GM19238 (cell line): Measurements from ENCODE around the gene FBLN2.
A peak's percentile ranks its signal among the peaks of the same experiment; 100 is the strongest.

Experiments used
- DNase-seq: peaks from one replicate; pipeline ENCODE4 v3.0.0; 2011; ENCODE audit warnings: low spot score; ENCODE audit not compliant: insufficient read length

Gene FBLN2

DNA sequence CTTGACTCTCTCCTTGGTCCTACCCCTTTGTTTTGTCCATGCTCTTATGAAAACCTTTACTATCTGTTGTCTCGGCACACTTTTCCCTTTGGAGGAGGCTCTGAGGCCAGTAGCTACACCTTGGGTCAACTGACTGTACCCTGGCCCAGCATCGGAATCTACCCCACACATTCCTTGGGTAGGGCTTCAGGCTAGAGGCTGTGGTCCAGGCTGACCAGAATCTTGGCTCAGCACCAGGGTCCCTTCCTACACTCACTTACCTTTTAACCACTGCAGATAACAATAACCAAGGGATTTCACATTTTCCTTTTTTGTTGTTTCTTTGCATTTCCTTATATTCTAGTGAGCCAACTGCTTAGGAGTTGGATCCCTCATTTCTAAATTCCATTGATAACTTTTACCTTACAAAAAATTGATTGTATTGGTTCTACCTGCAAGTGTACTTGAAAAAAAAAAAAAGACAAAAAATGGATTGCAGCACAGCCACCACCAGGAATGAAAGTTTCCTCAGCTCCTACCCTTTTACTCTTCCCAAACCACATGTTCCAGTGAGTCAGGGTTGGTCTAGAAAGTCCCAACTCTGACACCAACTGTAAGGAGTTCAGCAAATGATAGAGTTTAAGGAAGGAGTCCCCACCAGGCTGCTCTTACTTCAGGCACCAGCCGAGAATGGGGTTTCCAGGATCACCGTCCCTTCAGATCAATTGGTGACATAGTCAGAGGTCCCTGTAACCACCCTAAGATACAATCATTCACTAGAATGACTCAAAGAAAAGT is 95.6 kb downstream of the FBLN2 start:
- DNase-seq, result no peak

DNA sequence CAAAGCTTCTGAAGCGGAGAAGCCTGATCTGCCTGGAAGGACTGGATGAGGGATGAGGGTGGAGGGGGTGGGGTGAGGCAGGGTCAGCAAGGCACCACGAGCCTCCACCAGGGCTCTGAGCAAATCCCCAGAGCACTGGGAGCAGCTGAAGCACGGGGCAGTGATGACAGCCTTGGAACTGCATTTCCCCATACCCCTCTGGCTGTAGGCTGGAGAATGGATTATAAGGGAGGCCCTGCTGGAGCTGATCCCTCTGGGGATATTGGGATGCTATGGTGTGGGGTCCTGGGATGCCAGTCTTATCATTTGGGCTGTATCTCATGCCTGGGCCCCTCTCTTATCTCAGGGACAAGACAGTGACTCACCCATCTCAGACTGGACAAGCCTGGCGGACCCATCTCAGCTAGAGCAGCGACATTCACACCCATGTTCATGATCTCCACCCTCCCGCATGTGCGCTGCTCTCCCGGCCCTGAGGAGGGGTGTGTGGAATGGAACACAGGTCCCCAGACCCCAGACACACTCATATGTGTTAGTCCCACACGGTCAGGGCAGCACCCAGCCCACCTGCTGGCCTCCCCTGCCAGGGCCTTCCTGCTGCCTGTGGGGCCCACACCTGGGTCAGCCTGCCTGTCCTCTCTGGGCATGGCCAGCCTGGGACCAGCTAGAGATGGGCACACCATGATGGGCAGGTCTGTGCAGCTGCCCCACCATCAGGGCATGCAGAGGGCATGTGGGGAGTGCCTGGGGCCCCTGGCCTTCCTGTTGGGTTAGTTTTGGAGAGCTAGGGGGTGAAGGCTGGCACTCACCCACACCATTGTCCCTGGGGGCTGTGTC is 97.1 kb downstream of the FBLN2 start:
- no peak for DNase-seq

DNA sequence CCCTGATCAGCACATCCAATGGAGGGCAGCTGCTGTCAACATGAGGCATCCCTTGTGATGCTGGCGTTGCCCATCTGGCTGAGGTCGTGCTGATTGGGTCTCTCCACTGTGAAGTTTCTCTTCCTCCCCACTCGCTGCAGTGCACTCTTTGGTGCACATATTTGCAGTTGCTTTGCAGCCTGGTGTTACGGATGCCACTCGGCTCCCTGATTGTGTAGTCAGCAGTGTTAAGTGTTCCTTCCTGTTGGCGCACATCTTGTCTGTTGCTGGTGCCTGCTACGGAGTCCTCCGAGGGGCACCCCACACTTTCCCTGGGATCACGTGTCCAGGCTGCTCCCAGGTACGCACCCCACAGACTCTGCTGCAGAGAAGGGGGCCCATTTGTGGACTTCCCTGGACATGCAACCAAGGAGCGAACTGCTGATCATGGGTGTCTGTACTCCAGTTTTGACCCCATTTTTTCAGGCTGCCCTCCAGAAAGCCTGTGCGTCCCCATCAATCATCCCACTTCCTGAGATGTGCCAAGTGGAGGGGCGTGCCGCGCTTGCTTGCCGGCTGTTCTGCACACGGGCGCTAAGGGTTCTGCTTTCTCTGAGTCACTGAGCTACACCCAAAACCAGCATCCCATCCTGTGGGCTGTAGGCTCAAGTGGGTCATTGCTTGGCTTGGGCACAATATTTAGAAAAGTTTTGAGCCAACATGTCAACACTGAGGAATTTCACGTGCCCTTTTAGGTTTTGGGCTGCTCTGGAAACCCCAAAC is 98.6 kb downstream of the FBLN2 start:
- DNase-seq, result no peak

DNA sequence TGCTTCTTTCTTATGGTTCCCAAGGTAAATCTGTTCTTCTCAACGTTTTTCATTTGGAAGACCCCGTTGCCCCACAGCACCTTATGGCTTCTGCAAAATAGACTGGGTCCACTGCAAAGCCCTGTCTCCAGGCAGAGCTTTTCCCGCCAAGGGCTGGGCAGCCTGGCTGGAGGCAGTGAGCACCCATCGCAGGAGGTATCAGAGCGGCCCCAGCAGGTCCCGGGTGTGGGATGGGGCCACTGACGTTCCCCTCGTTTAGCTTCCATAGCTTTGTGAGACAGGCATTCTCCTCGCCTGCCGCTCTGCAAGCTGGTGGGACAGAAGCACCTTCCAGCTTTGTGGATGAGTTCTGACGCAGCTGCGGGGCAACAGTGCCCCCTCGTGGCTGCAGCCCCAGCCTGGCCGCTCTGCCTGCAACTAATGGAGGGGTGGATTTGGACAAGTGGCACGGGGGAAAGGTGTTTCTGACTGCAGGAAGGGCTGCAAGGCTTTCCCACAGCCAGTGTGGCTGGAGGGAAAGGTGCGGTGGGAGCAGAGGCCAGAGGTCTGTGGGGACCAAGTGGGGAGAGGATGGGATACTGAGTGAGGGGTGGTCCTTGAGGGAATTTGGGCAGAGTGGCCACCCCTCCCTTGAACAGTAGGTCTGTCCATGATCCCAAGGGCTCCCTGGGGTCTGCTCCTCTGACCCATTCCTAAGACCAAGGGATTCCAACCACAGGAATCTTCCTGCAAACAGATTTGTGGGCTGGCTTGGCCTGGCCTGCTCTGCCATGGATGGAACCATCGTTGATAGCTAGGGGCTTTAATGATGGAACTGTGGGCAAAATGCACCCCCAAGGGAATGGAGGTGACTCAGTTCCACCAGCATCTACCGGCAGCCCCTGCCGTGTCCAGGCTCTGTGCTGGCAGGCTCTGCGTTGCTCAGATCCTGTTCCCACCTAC is 99.4 kb downstream of the FBLN2 start:
- DNase-seq, result peak; percentile 88

DNA sequence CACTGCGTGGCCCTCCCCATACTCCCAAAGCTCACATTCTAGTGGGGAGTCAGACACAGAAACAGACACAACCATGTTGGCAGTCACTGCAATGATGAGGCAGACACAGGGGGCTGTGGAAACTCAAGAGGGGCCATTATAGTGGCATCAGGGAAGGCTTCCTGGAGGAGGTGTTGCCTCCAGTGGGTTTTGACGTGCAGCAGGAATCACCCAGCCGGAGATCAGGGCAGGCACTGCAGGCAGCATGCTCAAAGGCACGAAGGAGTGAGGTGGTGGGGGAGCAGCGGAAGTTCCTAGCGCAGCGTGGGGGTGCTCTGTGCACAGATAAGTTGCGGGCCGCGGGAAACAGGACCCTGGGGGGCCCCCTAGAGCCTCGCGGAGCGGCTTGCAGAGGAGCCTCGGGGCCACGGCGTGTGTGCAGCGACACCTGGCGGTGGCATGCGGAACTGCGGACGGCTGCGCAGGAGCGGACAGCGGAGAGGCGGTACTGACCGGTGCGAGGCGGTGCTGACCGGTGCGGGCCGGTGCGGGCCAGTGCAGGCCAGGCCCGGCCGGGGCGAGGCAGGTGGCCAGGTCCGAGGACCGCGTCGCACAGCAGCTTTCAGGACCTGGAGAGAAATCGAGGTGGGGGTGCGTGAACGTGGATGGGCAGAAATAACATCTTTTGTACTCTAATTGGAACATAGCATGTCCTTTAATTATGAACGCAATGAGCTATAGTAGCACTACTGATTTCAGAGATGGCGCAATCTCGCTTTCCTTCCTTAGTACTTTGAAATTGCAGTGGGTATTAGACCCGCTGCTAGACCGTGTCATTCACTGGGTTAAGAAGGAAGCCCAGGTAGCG is 101.5 kb downstream of the FBLN2 start:
- peak; percentile 83 for DNase-seq

DNA sequence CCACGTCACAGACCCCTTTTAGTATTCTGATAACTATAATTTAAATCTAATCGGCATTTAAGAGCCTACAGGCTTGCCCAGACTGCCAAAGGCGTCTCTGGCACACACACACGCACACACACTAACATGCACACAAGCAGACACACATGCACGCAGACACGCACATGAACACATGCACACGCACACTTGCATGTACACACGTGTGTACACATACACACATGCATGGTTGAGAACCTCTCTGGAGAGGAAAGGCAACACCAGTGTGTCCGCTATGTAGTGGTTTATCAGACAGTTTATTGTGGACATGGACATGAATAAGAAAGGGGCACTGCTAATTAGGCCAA is 102.1 kb downstream of the FBLN2 start:
- no peak for DNase-seq

DNA sequence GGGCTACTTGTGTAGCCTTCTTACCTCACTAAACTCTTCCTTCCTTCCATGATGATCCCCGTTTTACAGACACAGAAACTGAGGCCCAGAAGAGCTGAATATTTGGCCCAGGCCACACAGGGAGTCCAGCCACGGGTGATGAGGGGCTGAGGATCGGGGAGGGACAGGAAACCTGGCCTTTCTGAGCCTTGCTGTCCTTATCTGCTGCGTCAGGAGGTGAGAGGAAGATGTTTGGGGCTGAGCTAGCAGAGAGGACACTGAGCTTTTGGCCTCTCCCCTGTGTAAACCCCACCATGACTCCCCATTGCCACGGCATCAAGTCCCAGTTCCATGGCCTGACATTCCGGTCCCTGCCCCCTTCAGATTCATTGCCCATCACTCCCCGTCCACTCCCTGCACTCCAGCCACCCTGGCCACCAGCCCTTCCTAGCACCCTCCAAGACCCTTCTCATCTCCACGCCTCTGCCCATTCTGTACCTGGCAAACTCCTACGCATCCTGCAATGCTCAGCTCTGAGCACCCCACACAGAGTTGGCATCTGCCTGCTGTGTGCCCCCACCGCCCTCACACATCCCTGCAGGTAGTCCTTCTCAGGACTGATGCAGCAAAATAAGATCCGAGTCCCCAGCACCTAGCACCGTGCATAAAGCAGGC is 103.0 kb downstream of the FBLN2 start:
- DNase-seq, result no peak

DNA sequence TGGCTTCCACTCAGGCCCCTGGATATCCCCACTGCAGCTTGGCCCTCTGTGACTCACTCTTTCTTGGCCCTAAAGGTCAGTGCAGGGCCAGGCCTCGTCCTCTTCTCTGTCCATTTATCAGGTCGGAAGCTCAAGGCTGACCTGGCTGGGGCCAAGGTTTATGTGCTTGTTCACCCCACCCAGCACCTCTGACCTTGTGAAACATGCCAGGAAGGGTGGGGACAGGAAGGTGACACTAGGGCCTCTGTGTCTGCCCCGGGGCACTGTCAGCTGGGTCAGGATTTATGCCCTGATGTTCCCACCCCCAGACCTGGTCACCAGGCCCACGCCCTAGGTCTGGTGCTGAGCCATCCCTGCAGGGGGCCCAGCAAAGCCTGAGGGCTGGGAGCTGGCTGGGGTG is 103.8 kb downstream of the FBLN2 start:
- DNase-seq, result no peak

DNA sequence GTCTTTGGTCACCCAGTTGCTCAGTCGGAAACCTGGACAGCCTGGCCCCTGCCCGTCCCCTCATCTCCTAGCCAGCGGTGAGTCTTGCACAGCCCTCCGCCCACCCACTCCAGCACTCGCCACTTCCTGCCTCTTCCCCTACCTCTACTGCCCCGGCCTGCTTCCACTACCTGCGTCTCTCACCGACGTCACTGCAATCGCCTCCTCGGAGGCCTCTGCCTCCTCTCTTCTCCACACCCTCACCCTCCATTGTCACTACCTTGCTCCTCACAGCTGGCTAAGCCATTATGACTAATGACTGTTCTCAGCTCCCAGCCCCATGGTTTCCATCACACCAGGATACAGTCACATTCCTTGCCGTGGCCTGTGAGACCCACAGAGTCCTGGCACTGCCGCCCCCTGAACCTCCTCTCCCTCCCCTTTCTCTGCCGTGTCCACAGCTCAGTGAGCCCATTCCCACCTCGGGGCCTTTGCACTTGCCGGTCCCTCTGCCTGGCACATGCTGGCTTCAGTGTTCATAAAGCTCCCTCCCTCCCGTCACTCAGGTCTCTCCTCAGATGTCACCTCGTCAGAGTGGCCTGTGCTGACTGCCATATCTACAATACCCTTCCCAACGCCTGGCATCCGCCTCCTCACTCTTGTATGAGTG is 104.8 kb downstream of the FBLN2 start:
- no peak for DNase-seq

DNA sequence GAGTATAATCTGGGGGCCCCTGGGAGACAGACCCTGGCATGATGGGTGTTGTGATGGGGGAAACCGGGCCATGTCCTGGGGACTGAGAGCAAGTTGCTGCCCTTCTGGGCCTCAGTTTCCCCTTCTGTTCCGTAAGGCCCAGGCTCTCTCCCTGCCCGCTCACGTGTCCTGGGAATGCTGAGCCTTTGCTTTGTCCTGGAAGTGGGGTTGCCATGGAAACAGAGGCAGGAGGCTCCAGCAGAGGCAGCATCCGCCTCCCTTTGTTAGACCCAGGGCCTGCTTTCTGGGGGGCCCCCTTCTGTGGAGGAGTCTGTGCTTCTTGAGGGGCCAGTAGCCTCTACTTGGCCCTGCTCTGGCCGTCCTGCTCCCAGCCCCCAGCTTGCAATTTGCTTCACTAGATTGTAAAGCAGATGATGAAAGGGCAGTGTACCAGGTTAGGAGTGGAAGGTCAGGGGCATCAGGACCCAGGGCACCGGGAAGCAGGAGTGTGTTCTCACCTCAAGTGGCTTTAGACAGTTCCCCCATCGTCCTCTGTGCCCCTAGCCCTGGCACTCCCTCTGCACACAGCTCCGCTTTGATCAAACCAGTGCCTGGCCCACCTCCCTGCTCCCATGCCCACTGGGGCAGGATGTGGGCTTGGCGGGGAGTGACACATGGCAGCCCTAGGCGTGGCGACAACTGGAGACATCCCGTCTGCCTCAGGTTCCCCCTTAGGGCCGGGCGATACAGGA is 105.6 kb downstream of the FBLN2 start:
- DNase-seq, result no peak

DNA sequence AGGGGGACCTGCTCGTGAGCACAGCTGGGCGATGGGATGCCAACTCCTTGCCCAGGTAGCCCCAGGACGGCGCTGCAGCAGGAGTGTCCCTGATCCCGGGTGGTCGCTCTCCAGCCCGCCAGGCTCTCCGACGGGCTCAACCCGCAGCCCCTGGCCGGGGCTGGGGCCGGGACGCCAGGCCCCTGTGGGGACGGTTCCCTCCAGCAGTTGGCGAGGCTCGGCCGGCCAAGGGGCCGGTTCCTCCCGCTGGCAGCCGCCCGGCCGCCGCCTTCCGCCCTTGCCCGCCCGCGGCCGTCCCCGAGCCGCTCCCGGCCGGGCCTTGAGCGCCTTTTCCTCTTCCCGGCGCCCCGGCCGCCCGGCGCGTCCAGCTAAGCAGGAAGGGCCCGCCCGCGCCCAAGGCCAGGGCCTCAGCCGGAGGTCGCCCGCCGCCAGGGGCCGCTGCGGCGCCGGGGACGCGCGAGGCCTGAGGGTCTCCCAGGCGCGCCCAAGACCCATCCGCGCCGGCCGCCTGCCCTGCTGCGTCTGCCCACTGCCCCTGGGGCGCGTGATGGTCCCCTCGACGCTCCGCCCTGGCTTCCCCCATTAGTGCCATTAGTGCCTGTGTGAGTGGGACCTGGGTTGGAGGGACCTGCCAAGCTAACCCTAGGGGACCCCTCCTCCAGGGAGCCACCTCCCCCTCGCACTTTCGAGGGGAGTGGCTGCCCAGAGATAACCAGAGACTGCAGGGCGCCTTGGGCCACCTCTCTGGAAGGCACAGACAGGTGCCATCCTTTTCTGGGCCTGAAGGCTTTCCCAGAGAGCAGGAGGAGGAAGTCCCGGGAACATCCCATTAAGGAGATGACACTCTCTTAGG is 106.4 kb downstream of the FBLN2 start:
- DNase-seq, result no peak

DNA sequence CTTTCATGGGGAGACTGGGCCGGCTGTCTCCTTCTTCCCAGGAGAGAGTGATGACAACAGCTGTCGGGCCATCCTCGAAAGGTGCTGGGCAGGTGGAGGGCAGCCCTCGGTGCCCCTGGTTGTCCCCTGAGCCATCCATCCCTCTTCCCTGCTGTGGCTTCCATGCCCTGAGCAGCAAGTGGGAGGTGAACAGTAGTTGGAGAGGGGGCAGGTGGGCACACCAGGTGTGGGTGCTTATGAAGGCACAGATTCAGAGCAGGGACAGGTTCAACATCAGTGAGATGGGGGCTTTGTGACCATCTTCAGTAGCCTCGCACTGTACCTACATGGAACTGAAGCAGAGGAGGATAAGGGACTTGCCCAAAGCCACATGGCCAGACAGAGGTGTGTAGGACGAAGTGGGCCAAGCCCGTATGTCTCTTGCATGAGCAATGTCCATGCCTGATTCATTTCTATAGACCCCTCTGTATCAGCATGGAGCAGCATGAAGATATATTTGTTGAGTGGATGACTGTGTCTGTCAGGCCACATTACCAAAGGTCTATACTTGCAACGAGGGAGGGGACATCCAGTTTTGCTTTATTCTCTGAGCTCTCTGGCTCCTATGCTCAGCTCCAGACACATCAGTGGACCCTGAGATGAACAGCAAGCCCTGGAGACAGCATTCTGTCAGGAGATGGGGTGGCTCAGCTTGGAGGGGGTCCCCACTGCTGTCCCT is 107.8 kb downstream of the FBLN2 start:
- no peak for DNase-seq

DNA sequence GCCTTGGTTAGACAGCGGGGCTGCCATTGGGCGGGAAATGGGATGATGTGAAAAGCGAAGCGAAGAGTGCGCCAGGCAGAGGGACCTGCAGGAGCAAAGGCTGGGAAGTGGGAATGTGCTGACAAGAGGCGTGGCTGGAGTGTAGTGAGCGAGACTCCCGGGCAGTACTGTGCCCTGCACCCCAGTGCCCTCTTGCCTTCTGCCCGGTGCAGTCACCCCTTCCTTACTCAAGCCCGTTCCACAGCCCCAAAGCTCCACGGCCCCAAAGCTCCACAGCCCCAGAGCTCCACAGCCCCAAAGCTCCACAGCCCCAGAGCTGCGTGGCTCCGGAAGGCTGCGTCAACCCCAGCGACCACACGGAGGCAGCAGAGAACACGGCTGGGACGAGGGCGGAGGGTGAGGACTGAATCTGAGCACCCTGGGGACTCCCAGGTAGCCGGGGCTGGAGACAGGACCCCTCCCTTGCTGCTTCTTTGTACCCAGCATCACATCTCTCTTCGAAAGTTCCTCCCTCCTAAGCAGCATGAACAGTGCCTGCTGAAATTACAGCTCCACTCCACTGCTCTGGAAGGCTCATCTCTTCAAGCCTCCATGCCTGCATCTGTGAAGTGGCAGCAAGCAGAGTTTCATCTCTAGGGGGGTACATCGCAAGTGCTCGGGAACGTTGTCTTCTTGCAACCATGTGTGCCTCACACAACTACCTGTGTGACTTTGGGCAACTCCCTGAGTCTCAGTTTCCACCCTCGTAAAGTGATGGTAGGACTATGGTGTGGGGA is 108.9 kb downstream of the FBLN2 start:
- DNase-seq, result peak; percentile 89

DNA sequence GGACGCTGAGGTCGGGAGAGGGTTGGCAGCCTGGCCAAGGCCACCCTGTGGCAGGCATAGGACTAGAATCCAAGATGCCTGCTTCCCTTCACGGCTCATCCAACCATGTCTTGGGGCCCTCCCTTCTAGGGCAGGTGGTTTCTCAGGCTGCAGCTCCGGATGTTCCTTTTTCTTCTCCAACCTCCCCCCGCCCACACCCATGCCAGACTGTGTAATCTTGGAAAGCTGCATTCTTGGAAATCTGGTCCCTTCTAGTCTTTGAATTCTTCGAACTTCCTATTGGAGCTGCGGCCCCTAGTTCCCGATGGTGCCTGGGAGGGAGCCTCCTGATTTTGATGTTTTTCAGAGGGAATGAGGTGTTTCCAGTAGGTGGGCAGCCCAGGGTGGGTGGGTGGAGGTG is 109.8 kb downstream of the FBLN2 start:
- no peak for DNase-seq

DNA sequence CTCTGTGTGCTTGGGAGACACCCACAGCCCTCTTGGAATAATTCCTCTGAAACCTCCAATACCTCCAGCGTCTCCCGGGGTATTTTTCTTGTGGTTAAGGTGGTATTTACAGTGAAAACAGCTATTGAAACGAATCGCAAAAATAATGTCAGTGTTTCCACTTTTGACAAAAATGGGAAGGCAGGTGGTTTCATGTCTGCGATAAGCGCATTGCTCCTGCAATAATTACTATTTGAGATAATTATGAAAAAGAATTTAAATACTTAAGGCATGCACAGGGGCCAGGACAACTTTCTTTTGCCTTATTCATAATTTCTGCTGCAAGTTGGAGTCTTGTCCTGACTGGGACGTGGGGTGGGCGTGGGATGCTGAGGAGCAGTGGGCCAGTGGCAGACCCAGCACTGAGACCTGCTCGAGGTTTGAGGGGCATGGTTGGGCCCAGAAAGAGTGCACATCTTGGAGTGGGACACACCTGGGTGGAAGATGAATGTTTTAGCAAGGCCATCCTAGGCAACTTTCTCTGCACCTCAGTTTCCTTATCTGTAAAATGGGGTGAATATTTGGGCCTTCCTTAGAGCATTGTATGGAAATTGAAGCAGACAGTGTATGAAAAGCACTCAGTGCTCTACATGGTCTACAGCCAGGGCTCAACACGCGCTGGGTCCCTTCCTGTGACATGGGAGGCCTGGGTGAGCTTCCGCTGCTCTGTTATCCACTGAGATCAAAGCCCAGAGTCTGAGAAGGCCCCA is 110.5 kb downstream of the FBLN2 start:
- no peak for DNase-seq
